Liver (tissue), 9 donors: ENCODE results near the gene MRPS14. TPM values are rescaled to one million over a fixed set of nuclear protein-coding genes. Genes with fewer than 3 reads are reported as not detected.
A peak's percentile ranks its signal among the peaks of the same experiment; 100 is the strongest.

Experiments used
- DNase-seq: peaks from one replicate; pipeline ENCODE4 v3.0.0-alpha.2; 2017; ENCODE audit warnings: low spot score
- H3K27ac ChIP-seq, 2 donors: one replicate each; pipeline ENCODE4 v1.7.0; 2013; ENCODE audit warnings: inconsistent platforms in 2 of 2, low read length in 2 of 2, control low read depth in 1 of 2, low read depth in 1 of 2, mild to moderate bottlenecking in 1 of 2
- H3K27me3 ChIP-seq, 4 donors: one replicate each; pipeline versions ENCODE4 v1.6.1 to v1.7.0; 2013; ENCODE audit warnings: low read length in 3 of 4, inconsistent platforms in 1 of 4, mild to moderate bottlenecking in 1 of 4, moderate library complexity in 1 of 4; ENCODE audit not compliant: control insufficient read depth in 4 of 4, insufficient read depth in 4 of 4
- H3K36me3 ChIP-seq, 4 donors: one replicate each; pipeline versions ENCODE4 v1.6.1 to v1.7.0; 2013; ENCODE audit warnings: low read length in 3 of 4, mild to moderate bottlenecking in 3 of 4, low read depth in 1 of 4, moderate library complexity in 1 of 4; ENCODE audit not compliant: control insufficient read depth in 4 of 4, insufficient read depth in 3 of 4
- H3K4me1 ChIP-seq, 4 donors: one replicate each; pipeline versions ENCODE4 v1.6.1 to v1.7.0; 2013; ENCODE audit warnings: low read length in 3 of 4, mild to moderate bottlenecking in 3 of 4, moderate library complexity in 1 of 4; ENCODE audit not compliant: control insufficient read depth in 4 of 4, insufficient read depth in 4 of 4
- H3K4me3 ChIP-seq, 3 donors: one replicate each; pipeline versions ENCODE4 v1.6.1 to v1.7.0; 2013; ENCODE audit warnings: low read length in 3 of 3, control low read depth in 1 of 3, low read depth in 1 of 3, mild to moderate bottlenecking in 1 of 3
- H3K9ac ChIP-seq, 2 donors: one replicate each; pipeline ENCODE4 v1.7.0; 2013; ENCODE audit warnings: low read length in 2 of 2, mild to moderate bottlenecking in 2 of 2, moderate library complexity in 2 of 2, control low read depth in 1 of 2, low read depth in 1 of 2
- H3K9me3 ChIP-seq, 4 donors: one replicate each; pipeline versions ENCODE4 v1.6.1 to v1.7.0; 2013; ENCODE audit warnings: low read length in 3 of 4; ENCODE audit not compliant: control insufficient read depth in 4 of 4
- ATF3 ChIP-seq: IDR thresholded peaks from 2 replicates; pipeline ENCODE4 v1.6.1; 2016; ENCODE audit warnings: antibody characterized with exemption
- CTCF ChIP-seq: fragments of 150-350 bp; IDR thresholded peaks from 2 replicates; pipeline ENCODE4 v1.5.1; 2017; ENCODE audit warnings: improper control_type of control experiment, low read depth, low read length; ENCODE audit not compliant: missing input control
- EGR1 ChIP-seq, 2 donors: IDR thresholded peaks; 2 replicates each; pipeline ENCODE4 v1.6.1; 2016 to 2018; ENCODE audit warnings: antibody characterized with exemption in 2 of 2, low read depth in 2 of 2
- FOXA1 ChIP-seq: IDR thresholded peaks from 2 replicates; pipeline ENCODE4 v1.6.1; 2016; ENCODE audit warnings: antibody characterized with exemption
- FOXA2 ChIP-seq: IDR thresholded peaks from 2 replicates; pipeline ENCODE4 v1.6.1; 2016; ENCODE audit warnings: antibody characterized with exemption
- GABPA ChIP-seq, 2 donors: IDR thresholded peaks in 1 of 2; conservative IDR thresholded peaks in 1 of 2; 2 replicates each; pipeline ENCODE4 v1.6.1; 2016; ENCODE audit warnings: antibody characterized with exemption in 2 of 2, mild to moderate bottlenecking in 1 of 2, moderate library complexity in 1 of 2
- HNF4A ChIP-seq, 2 donors: conservative IDR thresholded peaks; 2 replicates each; pipeline ENCODE4 v1.6.1; 2016; ENCODE audit warnings: antibody characterized with exemption in 2 of 2, mild to moderate bottlenecking in 2 of 2
- HNF4G ChIP-seq: IDR thresholded peaks from 2 replicates; pipeline ENCODE4 v1.6.1; 2016; ENCODE audit warnings: antibody characterized with exemption
- JUND ChIP-seq, 2 donors: IDR thresholded peaks; 2 replicates each; pipeline ENCODE4 v1.6.1; 2016; ENCODE audit warnings: antibody characterized with exemption in 2 of 2
- NR2F2 ChIP-seq: IDR thresholded peaks from 2 replicates; pipeline ENCODE4 v1.6.1; 2016; ENCODE audit warnings: antibody characterized with exemption
- RAD21 ChIP-seq, 2 donors: IDR thresholded peaks; 2 replicates each; pipeline ENCODE4 v1.6.1; 2016; ENCODE audit warnings: antibody characterized with exemption in 2 of 2, mild to moderate bottlenecking in 2 of 2
- RXRA ChIP-seq, 2 donors: IDR thresholded peaks; 2 replicates each; pipeline ENCODE4 v1.6.1; 2017 to 2018; ENCODE audit warnings: antibody characterized with exemption in 2 of 2, mild to moderate bottlenecking in 1 of 2
- SP1 ChIP-seq: IDR thresholded peaks from 2 replicates; pipeline ENCODE4 v1.6.1; 2018; ENCODE audit warnings: antibody characterized with exemption, mild to moderate bottlenecking
- TAF1 ChIP-seq: conservative IDR thresholded peaks from 2 replicates; pipeline ENCODE4 v1.6.1; 2016; ENCODE audit warnings: antibody characterized with exemption, mild to moderate bottlenecking
- YY1 ChIP-seq: IDR thresholded peaks from 2 replicates; pipeline ENCODE4 v1.6.1; 2016; ENCODE audit warnings: antibody characterized with exemption, mild to moderate bottlenecking
- WGBS: extraction: QIAGEN DNeasy Blood & Tissue Kit; methylation state at CpG from one replicate; pipeline ENCODE4 v1.1.7; 2013; 5-methylcytosine and 5-hydroxymethylcytosine counted together
- polyA plus RNA-seq, 2 donors: library from polyadenylated mRNA; stranded (reverse) in 1 of 2; unstranded in 1 of 2; fragments of 200-250 nt in 1 of 2; fragments of >200 nt in 1 of 2; fragmentation: Nextera tagmentation in 1 of 2; extraction: Ambion mirVana in 1 of 2; gene quantifications; one replicate each; pipeline versions ENCODE4 v1.2.1 to v1.2.3, GENCODE V29; 2013 to 2015
- total RNA-seq, 2 donors: library from RNA; depleted of rRNA; stranded (reverse); fragments of >200 nt; gene quantifications; one replicate each; pipeline ENCODE4 v1.2.3, GENCODE V29; 2014
- TF ChIP-seq, protein P1 (sequence below): IDR thresholded peaks from 2 replicates; pipeline ENCODE4 v1.6.1; 2016; ENCODE audit warnings: antibody characterized with exemption
- TF ChIP-seq, protein P2 (sequence below): IDR thresholded peaks from 2 replicates; pipeline ENCODE4 v1.6.1; 2016; ENCODE audit warnings: antibody characterized with exemption, mild to moderate bottlenecking
- TF ChIP-seq, protein P3 (sequence below): IDR thresholded peaks from 2 replicates; pipeline ENCODE4 v1.6.1; 2016; ENCODE audit warnings: antibody characterized with exemption
- donor health status: healthy.
- donor health status: healthy.
- donor health status: healthy.
- donor health status: healthy.
- donor health status: healthy.

Gene MRPS14
- total and polyA plus RNA-seq, 4 donors, result 14.9 to 41.4 (median 22.4) TPM

GRCh38 chr1:174990382-174990999 is 32.7 kb downstream of the MRPS14 start:
- peak overlapping the region; percentile 60 to 90 (median 81) for H3K4me3 ChIP-seq
- peaks cover 2 to 11% (median 7%) of the 10 kb centered on the region in 4 donors for H3K4me1 ChIP-seq
- TF ChIP-seq JUND (IDR thresholded peaks at IDR 0.05) (no peak), FOXA1 (no peak), EGR1 (IDR thresholded peaks at IDR 0.05; ENCODE audit: low read depth in 2 of 2) (no peak), ATF3 (no peak), GABPA (IDR thresholded peaks at IDR 0.05 in 1 of 2, conservative IDR thresholded peaks at IDR 0.05 in 1 of 2) (peak in 1 of 2 donors; percentile 32), HNF4G (no peak), TAF1 (no peak), HNF4A (conservative IDR thresholded peaks at IDR 0.05) (no peak), SP1 (peak; percentile 57), RAD21 (IDR thresholded peaks at IDR 0.05) (peak; percentile 27 to 38), CTCF (no peak), RXRA (IDR thresholded peaks at IDR 0.05) (no peak), YY1 (peak; percentile 56), FOXA2 (peak; percentile 15), NR2F2 (no peak)
- TF ChIP-seq, protein P1, sequence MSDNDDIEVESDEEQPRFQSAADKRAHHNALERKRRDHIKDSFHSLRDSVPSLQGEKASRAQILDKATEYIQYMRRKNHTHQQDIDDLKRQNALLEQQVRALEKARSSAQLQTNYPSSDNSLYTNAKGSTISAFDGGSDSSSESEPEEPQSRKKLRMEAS, result no peak
- TF ChIP-seq, protein P2, sequence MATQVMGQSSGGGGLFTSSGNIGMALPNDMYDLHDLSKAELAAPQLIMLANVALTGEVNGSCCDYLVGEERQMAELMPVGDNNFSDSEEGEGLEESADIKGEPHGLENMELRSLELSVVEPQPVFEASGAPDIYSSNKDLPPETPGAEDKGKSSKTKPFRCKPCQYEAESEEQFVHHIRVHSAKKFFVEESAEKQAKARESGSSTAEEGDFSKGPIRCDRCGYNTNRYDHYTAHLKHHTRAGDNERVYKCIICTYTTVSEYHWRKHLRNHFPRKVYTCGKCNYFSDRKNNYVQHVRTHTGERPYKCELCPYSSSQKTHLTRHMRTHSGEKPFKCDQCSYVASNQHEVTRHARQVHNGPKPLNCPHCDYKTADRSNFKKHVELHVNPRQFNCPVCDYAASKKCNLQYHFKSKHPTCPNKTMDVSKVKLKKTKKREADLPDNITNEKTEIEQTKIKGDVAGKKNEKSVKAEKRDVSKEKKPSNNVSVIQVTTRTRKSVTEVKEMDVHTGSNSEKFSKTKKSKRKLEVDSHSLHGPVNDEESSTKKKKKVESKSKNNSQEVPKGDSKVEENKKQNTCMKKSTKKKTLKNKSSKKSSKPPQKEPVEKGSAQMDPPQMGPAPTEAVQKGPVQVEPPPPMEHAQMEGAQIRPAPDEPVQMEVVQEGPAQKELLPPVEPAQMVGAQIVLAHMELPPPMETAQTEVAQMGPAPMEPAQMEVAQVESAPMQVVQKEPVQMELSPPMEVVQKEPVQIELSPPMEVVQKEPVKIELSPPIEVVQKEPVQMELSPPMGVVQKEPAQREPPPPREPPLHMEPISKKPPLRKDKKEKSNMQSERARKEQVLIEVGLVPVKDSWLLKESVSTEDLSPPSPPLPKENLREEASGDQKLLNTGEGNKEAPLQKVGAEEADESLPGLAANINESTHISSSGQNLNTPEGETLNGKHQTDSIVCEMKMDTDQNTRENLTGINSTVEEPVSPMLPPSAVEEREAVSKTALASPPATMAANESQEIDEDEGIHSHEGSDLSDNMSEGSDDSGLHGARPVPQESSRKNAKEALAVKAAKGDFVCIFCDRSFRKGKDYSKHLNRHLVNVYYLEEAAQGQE, result peak; percentile 53
- TF ChIP-seq, protein P3, sequence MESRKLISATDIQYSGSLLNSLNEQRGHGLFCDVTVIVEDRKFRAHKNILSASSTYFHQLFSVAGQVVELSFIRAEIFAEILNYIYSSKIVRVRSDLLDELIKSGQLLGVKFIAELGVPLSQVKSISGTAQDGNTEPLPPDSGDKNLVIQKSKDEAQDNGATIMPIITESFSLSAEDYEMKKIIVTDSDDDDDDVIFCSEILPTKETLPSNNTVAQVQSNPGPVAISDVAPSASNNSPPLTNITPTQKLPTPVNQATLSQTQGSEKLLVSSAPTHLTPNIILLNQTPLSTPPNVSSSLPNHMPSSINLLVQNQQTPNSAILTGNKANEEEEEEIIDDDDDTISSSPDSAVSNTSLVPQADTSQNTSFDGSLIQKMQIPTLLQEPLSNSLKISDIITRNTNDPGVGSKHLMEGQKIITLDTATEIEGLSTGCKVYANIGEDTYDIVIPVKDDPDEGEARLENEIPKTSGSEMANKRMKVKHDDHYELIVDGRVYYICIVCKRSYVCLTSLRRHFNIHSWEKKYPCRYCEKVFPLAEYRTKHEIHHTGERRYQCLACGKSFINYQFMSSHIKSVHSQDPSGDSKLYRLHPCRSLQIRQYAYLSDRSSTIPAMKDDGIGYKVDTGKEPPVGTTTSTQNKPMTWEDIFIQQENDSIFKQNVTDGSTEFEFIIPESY, result peak; percentile 29
- peak overlapping the region; percentile 85 to 99 for H3K27ac ChIP-seq
- peak overlapping the region; percentile 66 to 100 for H3K9ac ChIP-seq
- H3K9me3 ChIP-seq, result no peaks in the 10 kb centered on the region
- WGBS, result 5% methylated on average over 6 of the region's 6 CpGs
- H3K36me3 ChIP-seq, result no peaks in the 10 kb centered on the region
- H3K27me3 ChIP-seq, result no peaks in the 10 kb centered on the region
- no peak for DNase-seq
